ENCODE data around the gene PON2.

PON2 gene

GRCh38 chr7:95440394-95441038 is 5.7 kb upstream of the PON2 start:
- Histone ChIP-seq H3K4me3 (ENCODE audit: low read length) (no peak overlapping the region), H3K27me3 (ENCODE audit: control insufficient read depth, insufficient read depth, low read length) (no peaks in the 10 kb centered on the region), H3K4me1 (ENCODE audit: control insufficient read depth, low read depth, low read length) (peaks cover 1% of the 10 kb centered on the region), H3K9me3 (ENCODE audit: control insufficient read depth, low read depth, low read length) (no peaks in the 10 kb centered on the region), H3K27ac (ENCODE audit: low read length) (no peak overlapping the region), H3K36me3 (ENCODE audit: control insufficient read depth, low read depth, low read length) (no peaks in the 10 kb centered on the region), H3K9ac (ENCODE audit: low read length) (no peak overlapping the region)

- H3K4me1 ChIP-seq (ENCODE audit: control insufficient read depth, low read depth, low read length), result peaks cover 6% of the 10 kb centered on the region
- H3K27me3 ChIP-seq (ENCODE audit: control insufficient read depth, insufficient read depth, low read length), result no peaks in the 10 kb centered on the region
- no peaks in the 10 kb centered on the region for H3K9me3 ChIP-seq (ENCODE audit: control insufficient read depth, low read depth, low read length)
- H3K36me3 ChIP-seq (ENCODE audit: control insufficient read depth, low read depth, low read length), result no peaks in the 10 kb centered on the region
- no peak overlapping the region for H3K9ac ChIP-seq (ENCODE audit: low read length)
- H3K4me3 ChIP-seq (ENCODE audit: low read length), result no peak overlapping the region
- H3K27ac ChIP-seq (ENCODE audit: low read length), result no peak overlapping the region
Observed at GRCh38 chr7:95436407-95436806, 1.6 kb upstream of the PON2 start.

- H3K4me3 ChIP-seq (ENCODE audit: low read length), result peak overlapping the region; percentile 74
- H3K36me3 ChIP-seq (ENCODE audit: control insufficient read depth, low read depth, low read length), result no peaks in the 10 kb centered on the region
- peak overlapping the region; percentile 88 for H3K27ac ChIP-seq (ENCODE audit: low read length)
- no peaks in the 10 kb centered on the region for H3K27me3 ChIP-seq (ENCODE audit: control insufficient read depth, insufficient read depth, low read length)
- H3K9ac ChIP-seq (ENCODE audit: low read length), result peak overlapping the region; percentile 87
- peaks cover 6% of the 10 kb centered on the region for H3K4me1 ChIP-seq (ENCODE audit: control insufficient read depth, low read depth, low read length)
- no peaks in the 10 kb centered on the region for H3K9me3 ChIP-seq (ENCODE audit: control insufficient read depth, low read depth, low read length)
Observed at GRCh38 chr7:95435422-95435780, 573 bp upstream of the PON2 start.

- peak overlapping the region; percentile 74 for H3K4me3 ChIP-seq (ENCODE audit: low read length)
Observed at GRCh38 chr7:95433952-95434556, 774 bp downstream of the PON2 start.

GRCh38 chr7:95433129-95433528 is 1.7 kb downstream of the PON2 start:
- H3K27ac ChIP-seq (ENCODE audit: low read length), result no peak overlapping the region
- no peaks in the 10 kb centered on the region for H3K36me3 ChIP-seq (ENCODE audit: control insufficient read depth, low read depth, low read length)
- no peak overlapping the region for H3K4me3 ChIP-seq (ENCODE audit: low read length)
- H3K4me1 ChIP-seq (ENCODE audit: control insufficient read depth, low read depth, low read length), result peaks cover 10% of the 10 kb centered on the region
- no peaks in the 10 kb centered on the region for H3K27me3 ChIP-seq (ENCODE audit: control insufficient read depth, insufficient read depth, low read length)
- no peaks in the 10 kb centered on the region for H3K9me3 ChIP-seq (ENCODE audit: control insufficient read depth, low read depth, low read length)
- H3K9ac ChIP-seq (ENCODE audit: low read length), result no peak overlapping the region

More at GRCh38 chr7:95433952-95434556, 774 bp downstream of the PON2 start:
- peaks cover 6% of the 10 kb centered on the region for H3K4me1 ChIP-seq (ENCODE audit: control insufficient read depth, low read depth, low read length)
- H3K9me3 ChIP-seq (ENCODE audit: control insufficient read depth, low read depth, low read length), result no peaks in the 10 kb centered on the region
- peak overlapping the region; percentile 87 for H3K9ac ChIP-seq (ENCODE audit: low read length)
- no peaks in the 10 kb centered on the region for H3K36me3 ChIP-seq (ENCODE audit: control insufficient read depth, low read depth, low read length)
- peak overlapping the region; percentile 2 for H3K27ac ChIP-seq (ENCODE audit: low read length)
- no peaks in the 10 kb centered on the region for H3K27me3 ChIP-seq (ENCODE audit: control insufficient read depth, insufficient read depth, low read length)

- no peaks in the 10 kb centered on the region for H3K36me3 ChIP-seq (ENCODE audit: control insufficient read depth, low read depth, low read length)
- no peak overlapping the region for H3K27ac ChIP-seq (ENCODE audit: low read length)
- no peaks in the 10 kb centered on the region for H3K9me3 ChIP-seq (ENCODE audit: control insufficient read depth, low read depth, low read length)
- peaks cover 15% of the 10 kb centered on the region for H3K4me1 ChIP-seq (ENCODE audit: control insufficient read depth, low read depth, low read length)
- H3K9ac ChIP-seq (ENCODE audit: low read length), result no peak overlapping the region
- H3K4me3 ChIP-seq (ENCODE audit: low read length), result no peak overlapping the region
- H3K27me3 ChIP-seq (ENCODE audit: control insufficient read depth, insufficient read depth, low read length), result no peaks in the 10 kb centered on the region
Observed at GRCh38 chr7:95432606-95433005, 2.2 kb downstream of the PON2 start.

GRCh38 chr7:95430864-95431263 is 4.0 kb downstream of the PON2 start:
- peaks cover 23% of the 10 kb centered on the region for H3K4me1 ChIP-seq (ENCODE audit: control insufficient read depth, low read depth, low read length)
- H3K4me3 ChIP-seq (ENCODE audit: low read length), result no peak overlapping the region
- no peak overlapping the region for H3K27ac ChIP-seq (ENCODE audit: low read length)
- no peaks in the 10 kb centered on the region for H3K36me3 ChIP-seq (ENCODE audit: control insufficient read depth, low read depth, low read length)
- H3K9ac ChIP-seq (ENCODE audit: low read length), result no peak overlapping the region
- H3K27me3 ChIP-seq (ENCODE audit: control insufficient read depth, insufficient read depth, low read length), result no peaks in the 10 kb centered on the region
- no peaks in the 10 kb centered on the region for H3K9me3 ChIP-seq (ENCODE audit: control insufficient read depth, low read depth, low read length)

GRCh38 chr7:95429241-95429990 is 5.4 kb downstream of the PON2 start:
- Histone ChIP-seq H3K9ac (ENCODE audit: low read length) (no peak overlapping the region), H3K36me3 (ENCODE audit: control insufficient read depth, low read depth, low read length) (no peaks in the 10 kb centered on the region), H3K4me3 (ENCODE audit: low read length) (no peak overlapping the region), H3K9me3 (ENCODE audit: control insufficient read depth, low read depth, low read length) (no peaks in the 10 kb centered on the region), H3K27ac (ENCODE audit: low read length) (no peak overlapping the region), H3K4me1 (ENCODE audit: control insufficient read depth, low read depth, low read length) (peaks cover 16% of the 10 kb centered on the region), H3K27me3 (ENCODE audit: control insufficient read depth, insufficient read depth, low read length) (no peaks in the 10 kb centered on the region)

GRCh38 chr7:95427914-95428516 is 6.8 kb downstream of the PON2 start:
- Histone ChIP-seq H3K9me3 (ENCODE audit: control insufficient read depth, low read depth, low read length) (no peaks in the 10 kb centered on the region), H3K4me3 (ENCODE audit: low read length) (no peak overlapping the region), H3K27ac (ENCODE audit: low read length) (no peak overlapping the region), H3K27me3 (ENCODE audit: control insufficient read depth, insufficient read depth, low read length) (no peaks in the 10 kb centered on the region), H3K9ac (ENCODE audit: low read length) (no peak overlapping the region), H3K4me1 (ENCODE audit: control insufficient read depth, low read depth, low read length) (peaks cover 16% of the 10 kb centered on the region), H3K36me3 (ENCODE audit: control insufficient read depth, low read depth, low read length) (no peaks in the 10 kb centered on the region)

- Histone ChIP-seq H3K9me3 (ENCODE audit: control insufficient read depth, low read depth, low read length) (no peaks in the 10 kb centered on the region), H3K36me3 (ENCODE audit: control insufficient read depth, low read depth, low read length) (no peaks in the 10 kb centered on the region), H3K4me1 (ENCODE audit: control insufficient read depth, low read depth, low read length) (peaks cover 16% of the 10 kb centered on the region), H3K27ac (ENCODE audit: low read length) (no peak overlapping the region), H3K4me3 (ENCODE audit: low read length) (no peak overlapping the region), H3K27me3 (ENCODE audit: control insufficient read depth, insufficient read depth, low read length) (no peaks in the 10 kb centered on the region), H3K9ac (ENCODE audit: low read length) (no peak overlapping the region)
Observed at GRCh38 chr7:95427166-95427565, 7.7 kb downstream of the PON2 start.

GRCh38 chr7:95425694-95426093 is 9.1 kb downstream of the PON2 start:
- peaks cover 21% of the 10 kb centered on the region for H3K4me1 ChIP-seq (ENCODE audit: control insufficient read depth, low read depth, low read length)
- H3K9ac ChIP-seq (ENCODE audit: low read length), result no peak overlapping the region
- no peak overlapping the region for H3K27ac ChIP-seq (ENCODE audit: low read length)
- H3K36me3 ChIP-seq (ENCODE audit: control insufficient read depth, low read depth, low read length), result no peaks in the 10 kb centered on the region
- no peak overlapping the region for H3K4me3 ChIP-seq (ENCODE audit: low read length)
- H3K9me3 ChIP-seq (ENCODE audit: control insufficient read depth, low read depth, low read length), result no peaks in the 10 kb centered on the region
- H3K27me3 ChIP-seq (ENCODE audit: control insufficient read depth, insufficient read depth, low read length), result no peaks in the 10 kb centered on the region

Measured in iPS-18a (cell line).